Activated CD4-positive, alpha-beta T cell treated with anti-CD3 and anti-CD28 coated beads, Interleukin-2, Interleukin-4, amounts not matched to agents 100 ng/mL and 50 ng/mL, durations not matched to agents 16 hours and 8 hours (primary cell): ENCODE measurements around the gene FBXO42.

Source experiments
- DNase-seq: peaks from one replicate; pipeline ENCODE4 v3.0.0-alpha.2; 2020; ENCODE audit warnings: low spot score

FBXO42 gene

GRCh38 chr1:16204216-16204615 lies 148.1 kb downstream of the FBXO42 start:
- DNase-seq, result no peak

DNA sequence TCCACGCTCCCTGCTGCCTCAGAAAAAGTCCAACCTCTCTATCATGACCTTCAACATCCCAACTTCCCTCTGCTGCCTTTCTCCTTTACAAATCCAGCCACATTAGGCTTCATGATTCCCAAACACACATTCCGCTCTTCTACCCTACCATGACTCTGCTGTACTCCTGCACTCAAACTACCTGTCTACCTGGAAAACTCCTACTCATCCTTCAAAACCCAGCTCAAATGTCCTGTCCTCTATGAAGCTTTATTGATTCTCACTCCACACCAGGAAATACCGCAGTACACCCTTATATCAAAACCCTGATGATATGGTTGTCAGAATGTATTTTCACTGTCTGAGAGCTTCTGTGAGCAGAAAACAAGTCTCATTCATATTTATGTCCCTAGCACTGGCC lies 148.7 kb downstream of the FBXO42 start:
- no peak for DNase-seq

DNA sequence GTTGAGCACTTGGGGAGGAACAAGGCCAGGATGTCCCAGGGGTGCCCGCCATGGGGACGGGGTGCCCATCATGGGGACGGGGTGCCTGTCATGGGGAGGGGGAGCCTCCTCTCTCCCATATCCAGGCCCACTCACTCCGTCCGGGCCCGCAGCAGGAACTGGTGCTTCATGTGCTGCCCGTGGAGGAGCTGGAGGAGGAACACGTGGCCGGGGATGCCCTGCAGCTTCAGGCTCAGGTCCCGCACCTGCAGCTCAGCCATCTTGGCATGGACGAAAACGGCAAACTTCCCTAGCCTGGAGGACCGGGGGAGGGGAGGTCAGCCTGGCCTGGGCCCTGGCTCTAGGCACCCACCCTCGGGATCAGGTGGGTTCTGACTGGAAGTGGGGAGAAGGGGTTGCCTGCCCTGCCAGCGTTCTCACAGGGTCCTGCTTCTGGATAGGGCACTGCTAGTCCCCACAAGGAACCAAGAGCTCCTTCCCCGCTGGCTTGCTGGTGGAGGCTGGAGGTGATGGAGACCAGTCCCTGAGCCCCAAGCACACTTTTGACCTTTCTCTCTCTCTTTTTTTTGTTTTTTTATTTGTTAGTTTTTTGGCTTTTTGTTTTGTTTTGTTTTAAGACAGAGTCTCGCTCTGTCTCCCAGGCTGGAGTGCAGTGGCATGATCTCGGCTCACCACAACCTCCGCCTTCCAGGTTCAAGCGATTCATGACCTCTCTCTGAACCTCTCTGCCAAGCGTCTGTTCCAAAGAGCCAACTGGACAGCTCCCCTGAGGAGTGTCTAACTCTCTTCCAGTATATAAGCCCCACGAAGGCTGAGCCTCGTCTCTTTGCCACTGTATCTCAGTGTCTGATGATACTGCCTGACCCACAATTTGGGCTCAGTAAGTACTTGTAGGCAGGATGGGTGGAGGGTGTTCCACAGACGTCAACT lies 149.7 kb downstream of the FBXO42 start:
- no peak for DNase-seq

- DNase-seq, result no peak
Observed at GRCh38 chr1:16199700-16200099, 152.6 kb downstream of the FBXO42 start.

- DNase-seq, result no peak
Observed at GRCh38 chr1:16199157-16199501, 153.2 kb downstream of the FBXO42 start.

GRCh38 chr1:16198444-16199156 lies 153.7 kb downstream of the FBXO42 start:
- no peak for DNase-seq

GRCh38 chr1:16196874-16197273 lies 155.4 kb downstream of the FBXO42 start:
- no peak for DNase-seq
